NCI-H2081 treated with DMSO at 0.1 percent for 48 hours (cell line): ENCODE data around the gene PTTG1IP.

ENCODE experiments used
- DNase-seq: peaks from one replicate; lab custom pipeline; 2025; lab: John Stamatoyannopoulos, UW

Gene PTTG1IP

DNA sequence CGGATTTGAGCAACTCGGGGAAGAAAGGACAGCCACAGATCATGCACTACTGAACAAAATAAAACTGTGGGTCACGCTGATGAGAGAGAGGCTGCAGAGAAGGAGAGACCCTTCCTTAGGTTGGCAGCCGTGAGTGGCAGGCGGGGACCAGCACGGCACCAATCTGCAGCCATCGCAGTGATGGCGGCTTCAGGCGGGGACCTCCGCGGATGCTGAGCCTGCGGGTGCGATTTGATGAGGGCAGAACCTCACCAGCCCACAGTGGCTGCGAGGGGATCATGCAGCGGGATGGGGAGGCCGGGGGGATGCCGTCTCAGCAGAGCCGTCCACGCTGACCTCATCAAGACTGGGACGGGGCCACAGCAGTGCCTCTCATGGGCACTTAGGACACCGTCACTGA, 35.4 kb upstream of the PTTG1IP start:
- no peak for DNase-seq

DNA sequence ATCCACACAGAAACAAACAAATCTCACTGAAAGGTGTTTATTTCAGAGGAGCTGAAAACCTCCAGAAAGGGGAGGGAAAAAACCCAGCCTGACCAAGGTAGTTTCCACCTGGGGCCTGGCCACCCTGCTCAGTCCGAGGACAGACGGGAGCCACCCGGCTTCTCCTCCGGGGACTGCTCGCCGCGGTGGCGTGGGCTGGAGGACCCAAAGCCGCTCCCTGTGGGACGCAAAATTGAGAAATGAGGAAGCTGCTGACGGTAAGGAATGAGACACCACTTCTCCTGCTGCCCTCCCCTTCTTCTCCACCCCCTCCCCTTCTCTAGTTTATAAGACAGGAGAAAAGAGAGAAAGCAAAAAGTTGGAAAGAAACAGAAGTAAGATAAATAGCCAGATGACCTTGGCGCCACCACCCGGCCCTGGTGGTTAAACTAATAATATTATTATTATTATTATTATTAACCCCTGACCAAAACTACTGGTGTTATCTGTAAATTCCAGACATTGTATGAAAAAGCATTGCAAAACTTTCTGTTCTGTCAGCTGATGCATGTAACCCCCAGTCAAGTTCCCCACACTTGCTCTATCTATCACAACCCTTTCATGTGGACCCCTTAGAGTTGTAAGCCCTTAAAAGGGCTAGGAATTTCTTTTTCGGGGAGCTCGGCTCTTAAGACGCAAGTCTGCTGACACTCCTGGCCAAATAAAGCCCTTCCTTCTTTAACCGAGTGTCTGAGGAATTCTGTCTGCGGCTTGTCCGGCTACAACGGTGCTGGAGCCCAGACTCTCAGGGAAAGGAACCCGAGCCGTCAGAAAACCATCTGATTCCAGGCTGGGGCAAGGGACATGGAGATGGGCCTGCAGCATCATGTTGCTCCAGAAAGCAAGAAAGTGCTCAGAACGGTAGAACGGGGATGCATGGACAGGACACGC, 34.7 kb upstream of the PTTG1IP start:
- DNase-seq, result no peak

DNA sequence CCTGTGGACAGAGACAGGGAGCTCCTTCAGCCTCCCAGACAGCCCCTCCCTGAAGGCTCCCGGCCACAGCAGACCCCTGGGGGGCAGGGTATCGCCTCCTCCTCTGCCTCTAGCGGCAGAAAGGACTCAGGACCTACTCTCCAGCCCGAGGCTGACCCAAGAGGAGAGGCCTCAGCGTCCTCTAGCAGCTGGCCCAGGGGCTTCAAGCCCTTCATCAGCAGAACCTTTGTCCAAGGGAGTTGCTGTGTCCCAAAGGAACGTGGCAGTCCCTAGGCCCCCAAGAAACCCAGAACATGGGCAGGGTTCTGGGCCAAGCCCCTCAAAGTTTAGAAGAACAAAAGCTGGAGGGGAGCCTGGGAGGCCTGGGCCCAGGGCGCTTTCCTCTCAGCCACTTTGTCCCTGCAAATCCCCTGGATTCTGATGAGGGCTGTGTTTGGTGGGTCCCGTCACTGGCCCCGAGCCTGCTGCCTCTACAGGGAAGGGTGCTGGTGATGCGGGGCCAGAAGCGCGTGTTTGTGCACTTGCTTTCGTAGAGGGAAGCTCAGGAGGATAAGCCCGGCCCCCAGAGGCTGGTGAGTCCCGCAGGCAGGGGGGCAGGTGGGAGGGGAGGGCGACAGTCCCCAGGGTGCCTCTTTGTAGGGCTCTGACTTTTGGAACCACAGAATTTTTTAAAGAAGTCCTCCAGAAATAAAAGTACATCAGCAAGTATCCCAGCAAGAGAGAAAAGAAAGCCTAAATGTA, 33.9 kb upstream of the PTTG1IP start:
- DNase-seq, result no peak

DNA sequence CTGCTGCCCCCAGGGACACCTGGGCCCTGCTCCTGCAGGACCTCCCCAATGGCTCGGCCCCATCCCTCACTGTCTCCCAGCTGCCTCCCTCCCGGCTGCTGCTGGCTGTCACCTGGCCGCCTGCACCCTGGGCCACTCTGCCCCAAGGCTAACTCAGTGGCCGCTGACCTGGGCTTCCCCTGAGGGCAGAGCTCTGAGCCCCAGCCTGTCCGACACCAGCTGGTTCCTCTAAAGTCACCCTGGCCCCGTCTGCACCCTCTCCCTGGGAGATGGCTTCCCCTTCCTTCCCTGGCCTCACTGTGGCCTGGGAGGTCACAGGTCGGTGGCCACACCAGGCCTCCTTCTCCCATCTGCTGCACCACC, 32.2 kb upstream of the PTTG1IP start:
- no peak for DNase-seq

DNA sequence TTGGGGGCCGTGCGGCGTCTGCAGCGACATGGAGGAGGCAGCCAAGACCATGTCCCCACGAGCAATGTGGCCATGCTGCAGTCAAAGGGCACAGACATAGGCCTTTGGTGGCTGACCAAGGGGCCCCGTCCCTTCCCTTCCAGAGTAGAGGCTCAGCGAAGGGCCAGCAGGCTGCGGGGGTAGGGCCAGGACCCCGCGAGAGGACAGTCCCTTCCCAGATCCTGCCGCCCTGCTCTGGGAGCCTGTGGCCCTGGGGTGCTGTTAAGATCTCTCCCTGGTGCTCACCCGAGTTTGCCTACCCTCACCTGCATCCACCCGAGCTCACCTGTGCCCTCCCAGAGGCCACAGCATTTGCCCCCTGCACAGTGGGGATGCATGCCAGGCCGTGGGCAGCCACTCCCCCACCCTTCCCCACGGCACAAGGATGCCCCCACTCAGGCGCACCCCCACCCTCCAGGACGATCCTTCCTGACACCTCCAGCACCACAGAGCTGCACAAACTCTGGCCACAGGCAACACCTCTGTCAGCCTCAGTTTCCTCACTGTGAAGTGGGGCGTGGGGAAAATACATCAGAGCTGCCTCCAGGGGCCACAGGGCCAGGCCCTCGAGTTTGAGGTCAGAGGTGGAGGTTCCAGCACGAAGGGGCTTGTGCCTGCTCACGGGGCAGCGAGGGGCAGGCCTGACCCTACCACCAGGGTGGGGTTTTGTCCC, 31.7 kb upstream of the PTTG1IP start:
- no peak for DNase-seq

DNA sequence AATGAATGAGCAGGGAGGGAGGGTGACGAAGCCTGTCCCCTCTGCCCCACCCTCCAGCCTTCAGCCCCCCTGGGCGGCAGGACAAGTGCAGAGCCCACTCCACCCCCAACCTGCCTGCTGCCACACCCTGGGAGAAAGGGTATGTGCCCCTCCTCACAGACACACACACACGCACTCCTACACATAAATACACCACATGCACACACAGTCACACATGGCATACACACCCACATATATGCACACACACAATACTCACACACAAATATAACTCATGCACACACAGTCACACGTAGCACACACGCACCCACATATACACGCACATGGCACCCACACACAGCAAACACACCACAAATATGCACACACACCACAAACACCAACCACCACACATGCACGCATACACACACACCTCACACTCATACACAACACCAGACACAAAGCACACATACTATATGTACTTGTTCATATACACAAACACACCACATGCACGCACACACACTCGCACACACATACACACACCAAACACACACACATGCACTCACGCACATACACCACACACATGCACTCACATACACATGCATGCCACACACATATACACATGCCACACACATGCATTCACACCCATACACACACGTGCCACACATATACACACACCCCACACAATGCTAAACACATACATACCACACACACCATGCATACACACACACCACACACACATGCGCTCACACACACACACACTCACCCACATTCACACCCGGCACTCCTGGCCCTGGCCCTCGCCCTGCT, 30.8 kb upstream of the PTTG1IP start:
- no peak for DNase-seq

DNA sequence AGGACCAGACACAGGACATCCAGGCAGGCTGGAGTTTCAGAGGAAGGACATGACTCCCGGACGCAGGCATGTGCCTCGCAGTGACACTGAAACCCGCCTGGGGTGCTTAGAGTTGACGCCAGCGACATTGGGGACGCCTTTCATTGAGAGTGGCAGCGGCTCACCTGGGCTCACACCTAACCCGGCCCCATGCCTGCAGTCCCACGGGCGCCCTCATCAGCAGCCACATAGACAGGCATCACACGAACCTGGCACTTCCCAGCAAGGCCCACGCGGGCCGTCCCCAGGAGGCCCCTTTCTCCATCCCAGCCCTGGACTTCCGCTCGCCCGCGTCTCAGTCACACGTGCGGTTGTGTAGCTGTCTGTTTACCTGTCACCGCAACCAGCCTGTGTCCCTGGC, 30.2 kb upstream of the PTTG1IP start:
- no peak for DNase-seq

DNA sequence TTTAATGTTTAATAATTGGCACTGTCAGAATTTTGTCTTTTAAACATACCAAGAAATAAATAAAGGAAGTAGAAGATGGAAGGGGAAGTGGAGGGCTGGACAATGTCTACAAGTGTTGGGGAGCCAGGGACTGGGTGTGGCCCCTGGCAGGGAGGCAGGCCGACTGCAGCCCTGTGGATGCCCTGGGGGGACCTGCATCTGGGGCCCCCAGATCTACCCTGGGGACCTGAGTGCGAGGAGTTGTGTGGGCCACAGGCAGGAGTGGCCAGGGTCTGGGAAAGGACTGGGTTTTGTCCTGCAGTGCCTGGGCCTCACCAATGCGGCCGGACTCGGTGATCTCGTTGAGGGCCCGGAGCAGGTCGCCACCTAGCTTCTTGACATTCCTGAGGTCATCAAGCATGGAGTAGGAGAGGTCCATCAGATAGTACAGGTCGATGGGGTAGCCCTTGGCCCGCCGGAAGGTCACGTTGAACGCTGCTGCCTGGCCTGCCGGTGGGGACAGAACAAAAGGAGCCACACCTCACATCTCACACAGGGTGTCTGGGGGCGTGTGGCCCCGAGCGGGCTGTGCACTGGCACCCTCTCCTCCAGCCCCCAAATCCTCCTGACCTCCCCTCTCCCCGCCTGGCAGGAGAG, 29.7 kb upstream of the PTTG1IP start:
- no peak for DNase-seq

DNA sequence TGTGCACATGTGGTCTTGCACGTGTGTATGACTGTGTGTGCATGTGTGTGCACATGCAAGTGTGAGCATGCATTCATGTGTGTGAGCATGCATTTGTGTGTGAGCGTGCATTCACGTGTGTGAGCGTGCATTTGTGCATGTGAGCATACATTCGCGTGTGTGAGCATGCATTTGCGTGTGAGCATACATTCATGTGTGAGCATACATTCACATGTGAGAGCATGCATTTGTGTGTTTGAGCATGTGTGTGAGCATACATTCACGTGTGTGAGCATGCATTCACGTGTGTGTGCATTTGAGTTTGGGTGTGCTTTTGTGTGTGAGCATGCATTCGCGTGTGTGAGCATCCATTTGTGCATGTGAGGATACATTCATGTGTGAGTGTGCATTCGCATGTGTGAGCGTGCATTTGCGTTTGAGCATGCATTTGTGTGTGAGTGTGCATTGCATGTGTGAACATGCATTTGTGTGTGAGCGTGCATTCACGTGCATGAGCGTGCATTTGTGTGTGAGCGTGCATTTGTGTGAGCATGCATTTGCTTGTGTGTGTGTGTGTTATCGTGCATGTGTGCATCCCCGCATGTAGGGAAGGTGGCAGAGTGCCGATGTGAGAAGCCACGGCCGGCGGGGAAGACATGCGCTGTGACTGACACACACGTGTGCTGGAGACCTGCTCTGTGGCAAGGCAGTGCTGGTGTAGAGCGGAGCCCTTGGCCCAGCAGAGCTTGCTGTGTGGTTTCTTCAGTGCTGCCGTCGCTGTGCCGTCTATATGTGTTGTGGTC, 29.0 kb upstream of the PTTG1IP start:
- DNase-seq, result no peak

DNA sequence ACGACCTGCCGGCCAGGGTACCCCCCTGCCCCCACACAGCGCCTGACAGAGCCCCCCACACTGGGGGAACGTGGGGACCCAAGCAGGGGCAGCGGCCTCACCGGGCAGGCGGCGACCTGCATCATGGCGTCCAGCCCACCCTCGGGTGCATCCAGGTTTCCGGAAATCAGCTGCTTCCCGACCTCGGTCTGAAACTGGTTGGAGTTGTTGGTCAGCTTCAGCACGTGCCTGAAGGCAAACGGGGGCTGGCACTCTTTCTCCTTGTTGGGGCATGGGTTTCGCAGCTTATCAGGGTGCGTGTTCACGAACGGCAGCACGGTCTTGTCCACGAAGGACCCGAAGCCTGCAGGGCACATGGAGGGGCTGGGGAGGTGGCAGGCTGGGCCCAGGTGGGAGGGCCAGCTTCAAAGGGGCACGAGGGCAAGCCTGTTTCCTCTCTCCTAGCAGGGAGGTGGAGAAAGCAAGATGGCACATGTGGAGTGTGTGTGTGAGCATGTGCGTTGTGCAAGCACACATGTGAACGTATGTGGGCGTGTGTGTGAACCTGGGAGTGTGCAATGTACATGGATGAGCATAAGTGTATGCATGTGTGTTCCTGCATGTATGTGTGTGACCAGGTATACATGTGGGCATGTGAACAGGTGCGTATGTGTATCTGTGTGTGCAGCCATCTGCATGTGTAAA, 28.0 kb upstream of the PTTG1IP start:
- DNase-seq, result no peak

DNA sequence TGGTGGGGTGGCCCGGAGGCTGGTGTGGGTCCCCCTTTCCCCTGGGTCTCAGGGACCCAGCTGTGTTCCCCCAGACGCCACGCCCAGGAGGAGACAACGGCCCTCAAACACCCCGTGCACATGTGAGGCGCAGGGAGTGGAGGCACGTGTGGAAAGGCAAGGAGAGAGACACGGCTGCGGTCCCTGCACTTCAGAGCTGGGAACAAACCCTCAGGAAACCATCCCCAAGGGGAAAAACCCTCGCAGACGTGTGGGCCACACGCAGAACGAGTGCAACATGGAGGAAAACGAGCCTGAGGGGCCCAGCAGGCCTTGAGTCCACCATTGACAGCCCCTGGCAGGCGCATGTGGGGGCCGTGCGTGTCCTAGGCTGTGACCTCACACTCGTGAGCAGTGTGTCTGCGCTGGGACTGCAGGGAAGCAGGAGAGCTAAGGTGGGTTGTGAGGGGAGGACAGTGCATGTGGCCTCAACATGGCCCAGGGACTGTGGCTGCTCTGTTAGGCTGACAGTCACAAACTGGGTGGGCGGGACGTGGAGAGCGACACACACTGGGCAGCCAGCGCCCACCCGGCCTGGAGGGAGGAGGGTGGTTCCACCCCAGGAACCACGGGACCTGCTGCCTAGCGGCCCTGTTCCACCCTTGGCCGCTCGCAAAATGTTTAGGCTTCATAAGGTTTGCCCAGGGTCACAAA, 27.2 kb upstream of the PTTG1IP start:
- no peak for DNase-seq

DNA sequence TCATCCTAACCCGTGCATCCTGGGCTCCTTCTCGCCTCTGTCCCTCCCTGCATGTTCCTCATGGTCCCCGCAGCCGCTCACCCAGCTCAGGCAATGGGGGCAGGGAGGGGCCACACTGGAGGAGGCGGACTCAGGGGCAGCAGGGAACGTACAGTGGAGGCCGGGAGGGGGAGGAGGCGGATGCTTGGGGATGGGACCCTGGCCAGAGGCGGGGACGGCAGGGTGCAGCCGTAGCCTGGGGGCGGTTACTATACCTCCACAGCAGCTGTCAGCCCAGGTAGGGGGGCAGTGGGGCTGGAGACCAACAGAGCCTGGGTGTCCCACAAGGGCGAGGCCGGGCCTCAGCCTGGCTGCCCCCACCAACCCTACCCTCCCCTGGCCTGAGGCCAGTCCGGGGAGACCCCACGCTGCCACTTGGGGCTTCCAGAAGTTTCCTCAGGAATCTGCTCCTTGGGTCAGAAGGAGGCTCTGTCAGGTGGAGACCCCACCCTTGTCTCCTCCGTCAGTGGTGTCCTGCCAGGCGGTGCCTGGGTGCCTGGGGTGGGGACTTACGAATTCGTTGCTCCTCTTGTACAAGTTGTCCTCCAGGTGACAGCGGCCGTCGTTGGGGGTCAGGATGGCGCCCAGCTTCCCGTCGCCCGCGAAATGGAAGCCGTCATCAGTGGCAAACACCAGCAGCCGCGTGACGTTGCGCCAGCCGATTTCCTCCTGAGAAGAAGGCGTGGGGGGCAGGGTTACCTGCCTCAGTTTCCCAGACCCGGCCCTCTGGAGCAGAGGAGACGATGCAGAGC, 26.5 kb upstream of the PTTG1IP start:
- DNase-seq, result no peak

DNA sequence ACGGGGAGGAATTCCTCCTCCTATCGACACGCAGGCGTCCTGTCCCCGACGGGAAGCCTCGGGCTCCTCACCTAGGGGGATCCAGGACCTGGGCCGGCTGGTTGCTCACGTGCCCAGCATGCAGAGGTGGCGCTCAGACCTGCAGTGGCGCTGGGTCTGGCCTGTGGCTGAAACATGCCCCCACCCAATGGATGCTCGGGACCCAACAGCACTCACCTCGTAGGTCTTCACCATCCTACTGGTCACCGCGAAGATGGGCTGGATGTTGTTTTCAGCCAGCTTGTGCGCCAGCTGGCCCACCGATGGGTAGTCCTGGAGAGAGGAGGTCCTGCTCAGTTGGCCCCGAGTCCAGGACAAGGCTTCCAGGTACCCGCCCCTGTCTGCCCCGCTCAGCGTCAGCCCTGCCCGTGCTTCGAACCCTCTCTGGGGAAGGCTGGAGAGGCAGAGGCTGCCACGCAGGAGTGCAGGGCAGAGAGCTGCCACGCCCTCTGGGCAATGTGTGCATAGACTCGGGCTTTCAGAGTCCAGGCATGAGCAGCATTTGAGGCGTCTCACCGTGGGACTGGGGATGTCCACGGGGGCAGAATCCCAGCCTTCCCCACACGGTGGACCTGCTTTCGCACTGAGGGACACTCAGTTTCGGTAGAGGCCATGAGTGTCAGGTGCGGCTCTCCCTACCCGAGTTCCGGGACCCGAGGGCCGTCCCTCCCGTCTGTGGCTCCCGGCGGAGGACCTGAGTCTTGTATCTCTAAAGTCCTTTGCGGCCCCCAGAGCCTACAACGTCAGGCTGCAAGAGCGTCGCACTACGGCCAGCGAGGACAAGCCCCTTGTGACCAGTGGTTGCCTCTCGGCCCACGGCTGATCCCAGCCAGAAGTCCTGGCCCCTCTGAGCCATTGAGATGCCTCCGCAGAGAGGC, 25.6 kb upstream of the PTTG1IP start:
- no peak for DNase-seq

DNA sequence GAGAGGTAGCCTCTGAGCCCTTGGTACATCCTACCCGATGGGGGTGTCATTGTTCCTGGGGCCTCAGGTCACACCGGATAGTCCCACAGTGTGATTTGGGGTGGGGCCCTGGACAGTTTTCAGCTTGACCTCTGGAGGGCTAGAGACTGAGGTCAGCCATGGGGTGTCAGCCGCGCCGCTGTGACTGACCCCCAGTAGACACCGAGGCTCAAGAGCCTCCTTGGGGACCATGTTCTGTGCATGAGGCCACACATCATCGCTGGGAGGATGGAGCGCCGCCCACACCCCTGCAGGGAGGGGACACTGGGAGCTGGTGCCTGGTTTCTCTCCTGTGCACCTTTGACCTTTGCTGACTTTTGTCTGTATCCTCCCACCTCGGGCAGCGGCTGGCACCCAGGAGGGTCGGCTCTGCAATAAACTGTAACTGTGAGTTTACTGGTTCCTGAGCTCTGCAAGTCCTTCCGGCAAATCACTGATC, 24.6 kb upstream of the PTTG1IP start:
- no peak for DNase-seq

DNA sequence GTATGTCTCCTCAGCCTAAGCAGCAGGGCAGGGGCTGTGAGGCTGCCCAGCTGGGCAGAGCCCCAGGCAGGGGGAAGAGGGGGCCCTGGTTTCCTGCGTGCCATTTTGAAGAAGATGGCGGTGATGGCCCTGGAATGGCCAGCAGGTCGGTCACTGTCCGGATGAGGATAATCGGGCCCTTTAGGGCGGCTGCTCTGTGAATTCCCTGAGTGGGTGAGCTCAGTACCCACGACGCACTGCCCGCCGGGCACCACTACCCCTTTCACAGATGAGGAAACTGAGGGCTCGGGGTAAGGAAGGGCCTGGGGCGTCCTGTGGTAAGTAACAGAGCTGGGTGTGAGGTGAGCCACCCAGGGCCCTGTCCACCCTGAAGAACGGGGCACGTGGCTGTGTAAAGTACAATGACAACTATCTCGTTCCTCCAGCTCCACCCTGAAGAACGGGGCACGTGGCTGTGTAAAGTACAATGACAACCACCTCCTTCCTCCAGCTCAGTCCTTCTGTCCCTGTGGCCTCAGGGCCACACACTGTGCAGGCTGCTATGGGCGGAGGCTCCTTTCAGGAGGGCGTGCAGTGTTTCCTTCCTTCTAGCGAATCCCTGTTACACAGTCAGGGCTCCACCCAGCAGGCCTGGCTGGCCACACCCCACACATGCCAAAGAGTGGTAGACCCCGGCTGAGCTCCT, 24.0 kb upstream of the PTTG1IP start:
- no peak for DNase-seq

DNA sequence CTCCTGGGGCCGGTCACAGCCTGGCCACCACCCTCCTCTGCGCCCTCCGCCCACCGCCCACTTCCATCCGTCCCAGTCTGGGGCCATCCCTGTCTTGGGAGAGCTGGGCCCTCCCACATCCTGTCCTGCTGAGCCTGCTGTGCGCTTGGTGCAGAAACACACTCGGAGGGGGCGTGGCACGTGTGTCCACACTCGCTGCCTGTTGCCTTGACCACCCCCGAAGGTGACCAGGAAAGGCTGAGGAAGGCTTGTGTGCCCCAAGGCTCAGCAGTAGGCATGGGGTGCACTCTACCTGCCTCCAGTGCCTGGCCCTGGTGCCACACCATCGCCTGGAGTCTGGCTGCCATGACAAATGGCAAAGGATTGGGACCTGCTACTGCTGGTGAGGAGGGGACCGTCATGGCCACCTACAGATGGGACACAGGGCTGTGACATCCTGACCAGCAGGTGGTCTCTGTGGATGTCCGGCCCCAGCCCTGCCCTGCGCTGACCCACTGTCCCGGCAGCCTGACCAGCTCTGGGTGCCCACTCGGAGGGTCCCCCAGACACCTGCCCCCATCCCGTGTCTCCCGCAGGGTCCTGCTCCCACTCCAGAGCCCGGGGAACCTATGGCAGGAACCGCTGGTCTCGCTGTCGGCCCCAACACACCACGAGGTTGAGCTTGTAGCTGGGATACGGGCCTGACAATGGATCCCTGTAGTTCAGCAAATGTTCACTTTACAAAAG, 23.2 kb upstream of the PTTG1IP start:
- no peak for DNase-seq
